SKM-1 treated with dmso at 0.1 percent for 144 hours (cell line): ENCODE results near the gene PERCC1.

Source experiments
- DNase-seq: peaks from one replicate; lab custom pipeline; 2025; ENCODE audit not compliant: unreplicated experiment; lab: John Stamatoyannopoulos, UW

Gene PERCC1

DNA sequence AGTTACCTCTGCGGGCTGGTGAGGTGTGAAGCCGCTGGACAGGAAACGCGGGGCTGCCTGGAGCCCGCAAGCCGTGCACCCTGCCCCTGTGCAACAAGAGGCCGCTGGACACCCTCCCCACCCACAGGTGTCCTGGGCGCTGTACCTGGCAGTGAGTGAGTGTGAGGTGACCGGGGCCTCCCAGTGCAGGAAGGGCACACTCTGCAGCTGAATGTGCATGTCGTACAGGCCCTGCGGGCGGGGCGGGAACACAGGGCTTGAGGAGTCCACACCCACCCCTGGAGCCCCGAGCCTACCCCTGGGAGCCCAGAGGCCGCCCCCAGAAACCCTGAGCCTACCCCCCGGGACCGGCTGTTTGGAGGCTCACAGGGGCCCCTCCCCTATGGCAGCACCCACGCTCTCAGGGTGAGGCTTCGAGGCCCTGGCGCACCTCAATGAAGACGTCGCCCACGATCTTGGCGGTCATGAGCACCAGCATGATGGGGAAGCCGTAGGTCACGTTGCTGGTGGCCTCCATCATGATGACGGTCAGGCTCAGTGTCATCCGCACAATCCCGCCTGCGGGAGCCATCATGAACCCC lies 17.7 kb downstream of the PERCC1 start:
- no peak for DNase-seq

DNA sequence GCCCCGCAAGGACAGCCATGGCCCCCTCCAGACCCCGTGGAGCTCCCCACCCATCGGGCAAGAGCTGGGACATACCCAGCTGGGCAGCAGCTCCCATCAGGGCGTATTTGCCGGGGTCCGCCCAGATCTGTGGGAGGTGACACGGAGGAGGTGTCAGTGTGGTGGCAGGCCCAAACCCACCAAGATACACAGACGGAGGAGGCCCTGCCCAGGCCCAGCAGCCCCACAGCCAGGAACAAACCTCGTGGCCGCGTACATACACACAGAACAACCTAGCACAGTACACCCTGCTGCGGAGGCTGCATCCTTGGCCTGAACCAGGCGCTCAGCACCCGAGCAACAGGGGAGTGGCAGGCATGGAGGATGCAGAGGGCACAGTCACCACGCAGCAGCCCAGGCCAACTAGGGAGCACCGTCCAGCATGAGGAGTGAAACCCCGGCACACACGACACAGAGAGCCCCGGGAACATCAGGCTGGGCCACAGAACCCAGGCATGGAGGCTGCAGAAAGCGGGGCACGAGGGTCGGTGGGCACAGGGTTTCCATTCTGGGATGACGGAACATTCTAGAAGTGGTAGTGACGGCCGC lies 18.4 kb downstream of the PERCC1 start:
- no peak for DNase-seq

DNA sequence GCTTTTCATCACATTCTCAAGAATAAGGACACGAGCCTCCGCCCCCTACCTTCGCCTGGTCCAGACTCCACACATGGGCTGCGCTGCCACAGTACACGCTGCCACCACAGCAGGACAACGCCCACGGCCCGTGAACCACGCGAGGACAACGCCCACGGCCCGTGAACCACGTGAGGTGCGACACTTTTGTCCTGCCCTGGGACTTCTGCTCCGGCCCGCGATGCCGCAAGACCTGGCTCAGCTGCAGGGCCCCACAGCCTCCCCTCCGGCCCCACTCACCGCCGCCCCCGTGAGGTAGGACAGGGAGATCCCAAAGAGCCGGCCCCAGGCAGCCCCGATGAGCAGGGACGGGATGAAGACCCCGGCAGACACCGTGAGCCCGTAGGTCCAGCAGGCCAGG lies 19.3 kb downstream of the PERCC1 start:
- no peak for DNase-seq

DNA sequence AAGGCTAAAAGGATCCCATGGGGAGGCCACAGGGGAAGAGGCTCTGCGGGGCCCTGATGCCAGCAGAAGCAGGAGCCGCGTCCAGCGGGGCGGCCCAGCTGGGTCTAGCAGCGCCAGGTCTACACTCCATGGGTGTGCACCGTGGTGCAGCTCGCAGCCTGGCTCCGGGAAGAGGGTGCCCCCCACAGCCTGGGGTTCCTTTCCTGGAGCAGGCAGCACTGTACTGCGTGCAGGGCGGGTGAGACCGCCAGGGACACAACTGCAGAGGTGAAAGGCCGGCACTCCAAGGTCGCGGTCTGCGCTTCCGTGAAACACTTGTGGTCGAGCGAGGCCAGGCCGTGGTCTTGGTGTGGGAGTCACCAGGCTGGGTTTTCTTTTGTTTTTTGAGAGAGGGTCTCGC lies 20.0 kb downstream of the PERCC1 start:
- DNase-seq = no peak

DNA sequence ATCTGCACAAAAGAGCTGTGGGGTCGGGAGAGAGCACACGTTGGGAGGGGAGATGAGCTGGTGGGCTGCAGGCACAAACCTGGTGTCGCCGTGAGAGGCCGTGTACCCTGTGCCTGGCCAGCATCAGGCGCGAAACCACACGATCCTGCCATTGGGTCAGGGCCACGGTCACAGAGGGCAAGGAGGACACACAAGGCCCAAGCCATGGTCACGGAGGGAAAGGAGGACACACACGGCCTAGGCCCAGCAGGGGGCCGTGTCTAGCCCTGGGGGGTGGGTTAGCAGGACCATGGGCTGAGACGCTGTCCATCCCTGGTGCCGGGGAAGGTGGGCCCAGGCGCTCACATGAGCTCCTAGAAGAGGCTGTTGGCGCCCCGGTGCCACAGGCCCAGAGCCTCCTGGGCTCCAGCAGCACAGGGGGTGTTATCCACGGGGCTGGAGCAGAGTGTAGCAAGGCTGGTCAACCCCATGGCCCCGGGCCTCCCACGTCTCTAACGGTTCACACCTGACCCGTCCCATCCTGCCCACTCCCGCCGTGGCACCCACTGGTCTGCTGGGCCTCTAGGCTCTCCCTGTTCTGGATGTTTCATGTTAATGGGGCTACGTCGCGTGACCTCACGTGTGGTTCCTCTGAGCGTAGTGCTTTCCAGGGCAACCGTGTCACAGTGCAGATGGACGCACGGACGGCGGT lies 21.0 kb downstream of the PERCC1 start:
- no peak for DNase-seq

DNA sequence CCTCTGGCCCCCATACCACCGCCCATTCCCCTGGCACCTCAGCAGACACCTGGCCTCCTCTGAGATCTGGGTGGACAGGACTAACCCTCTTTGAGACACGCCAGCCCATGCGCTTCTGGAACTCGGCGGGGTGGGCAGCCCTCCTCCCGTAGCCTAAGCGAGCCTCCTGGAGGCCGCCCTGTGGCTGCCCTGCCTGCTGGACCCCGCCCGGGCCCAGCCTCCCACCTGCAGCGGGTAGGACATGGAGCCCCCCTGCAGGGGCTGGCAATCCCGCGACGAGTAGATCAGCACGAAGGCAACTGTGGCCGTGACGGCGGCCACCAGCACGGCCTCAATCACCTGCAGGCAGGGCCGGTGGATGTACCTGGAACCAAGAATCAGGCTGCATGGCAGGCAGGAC lies 21.7 kb downstream of the PERCC1 start:
- no peak for DNase-seq

DNA sequence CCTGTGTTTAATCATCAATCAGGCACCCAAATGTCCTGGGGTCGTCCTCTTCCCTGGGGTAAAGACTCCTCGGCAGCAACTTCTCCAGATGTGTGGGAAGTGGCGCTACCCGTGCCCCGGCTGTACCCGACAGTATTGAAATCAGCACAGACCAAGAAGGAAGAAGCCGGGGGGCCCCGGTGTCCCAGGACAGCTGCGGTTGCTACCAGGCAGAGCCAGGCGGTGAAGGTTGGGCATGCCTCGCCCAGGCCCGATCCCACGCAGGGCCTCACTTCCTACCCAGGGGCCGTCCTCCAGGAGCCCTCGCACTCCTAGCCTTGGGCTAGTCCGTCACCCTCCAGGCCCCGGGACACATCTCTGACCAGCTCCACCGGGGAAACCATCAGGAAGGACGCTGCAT lies 22.4 kb downstream of the PERCC1 start:
- DNase-seq = no peak

DNA sequence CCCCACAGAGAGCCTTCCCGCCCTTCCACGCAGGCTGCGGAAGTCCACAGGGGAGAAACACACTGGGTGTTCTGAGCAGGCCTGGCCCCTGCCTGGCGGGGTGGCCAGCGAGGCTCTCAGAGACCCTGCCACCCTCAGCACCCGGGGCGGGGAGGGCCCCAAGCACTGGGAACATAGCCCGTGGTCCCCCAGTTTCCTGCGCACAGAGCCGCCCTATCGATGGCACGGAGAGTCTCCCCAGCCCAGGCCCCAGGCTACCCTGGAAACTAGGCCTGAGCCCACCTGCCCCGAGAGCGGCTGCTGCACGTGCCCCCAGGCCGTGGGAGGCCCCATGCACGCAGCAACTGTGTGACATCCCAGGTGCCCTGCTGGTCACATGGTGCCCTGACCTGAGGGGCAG lies 23.7 kb downstream of the PERCC1 start:
- no peak for DNase-seq

DNA sequence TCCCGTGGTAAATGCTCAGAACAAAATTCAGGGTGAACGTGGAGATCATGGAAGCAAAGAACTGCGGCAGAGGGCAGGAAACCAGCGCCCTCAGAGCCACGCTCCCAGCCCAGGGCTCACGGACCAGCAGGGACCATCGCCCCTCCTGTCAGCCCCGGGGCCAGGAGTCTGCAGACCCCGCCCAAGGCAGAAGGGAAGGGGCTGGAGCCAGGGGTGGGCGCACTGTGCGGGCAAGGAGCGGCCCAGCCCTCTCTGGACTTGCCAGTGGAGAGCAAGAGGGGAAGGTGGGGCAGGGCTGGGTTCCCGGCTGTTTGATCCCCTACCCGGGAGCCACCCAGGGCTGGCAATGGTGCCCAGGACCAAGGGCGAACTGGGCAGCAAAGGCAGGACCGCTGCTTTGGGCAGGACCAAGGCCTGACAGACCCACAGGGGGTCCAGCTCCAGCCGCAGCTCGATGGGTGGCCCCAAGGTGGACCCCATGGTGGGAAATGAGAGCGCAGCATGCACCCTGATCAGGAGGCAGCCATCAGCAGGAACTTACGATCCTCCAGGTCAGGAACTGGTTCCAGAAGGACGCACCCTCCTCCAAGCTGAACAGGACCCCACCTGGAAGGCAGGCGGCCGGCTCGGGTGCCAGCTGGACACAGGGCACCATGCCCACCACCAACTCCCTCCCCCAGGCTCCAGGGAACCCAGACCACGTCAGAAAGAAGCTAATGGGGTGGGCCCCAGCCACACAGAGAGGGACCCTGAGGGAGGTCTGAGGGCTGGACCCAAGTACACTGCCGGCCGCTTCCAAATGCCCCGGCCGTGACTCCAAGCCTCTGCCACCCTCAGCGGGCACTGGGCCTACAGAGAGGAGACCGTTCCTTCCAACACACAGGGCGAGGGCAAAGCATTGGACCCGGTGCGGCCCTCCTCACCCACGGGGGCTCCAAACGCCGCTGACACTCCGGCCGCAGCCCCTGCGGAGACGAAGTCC lies 24.6 kb downstream of the PERCC1 start:
- DNase-seq = no peak

DNA sequence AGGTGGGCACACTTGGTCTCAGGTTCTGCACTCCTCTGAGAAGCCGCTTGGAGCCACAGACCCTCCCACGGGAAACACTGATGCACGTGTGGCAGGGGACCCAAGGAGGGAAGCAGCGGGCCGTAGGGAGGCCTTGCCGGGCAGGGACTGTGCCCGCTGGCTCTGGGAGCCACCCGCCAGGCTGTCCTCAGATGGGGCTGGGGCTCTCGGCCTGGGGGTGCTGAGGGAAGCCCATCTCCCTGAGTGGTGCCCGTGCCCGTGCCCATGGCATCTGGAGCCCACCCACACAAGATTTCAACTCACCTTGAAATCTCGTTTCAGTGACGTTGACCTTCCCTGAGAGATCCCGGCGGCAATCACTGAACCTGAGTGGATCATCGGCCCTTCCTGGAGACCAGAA lies 26.1 kb downstream of the PERCC1 start:
- no peak for DNase-seq

DNA sequence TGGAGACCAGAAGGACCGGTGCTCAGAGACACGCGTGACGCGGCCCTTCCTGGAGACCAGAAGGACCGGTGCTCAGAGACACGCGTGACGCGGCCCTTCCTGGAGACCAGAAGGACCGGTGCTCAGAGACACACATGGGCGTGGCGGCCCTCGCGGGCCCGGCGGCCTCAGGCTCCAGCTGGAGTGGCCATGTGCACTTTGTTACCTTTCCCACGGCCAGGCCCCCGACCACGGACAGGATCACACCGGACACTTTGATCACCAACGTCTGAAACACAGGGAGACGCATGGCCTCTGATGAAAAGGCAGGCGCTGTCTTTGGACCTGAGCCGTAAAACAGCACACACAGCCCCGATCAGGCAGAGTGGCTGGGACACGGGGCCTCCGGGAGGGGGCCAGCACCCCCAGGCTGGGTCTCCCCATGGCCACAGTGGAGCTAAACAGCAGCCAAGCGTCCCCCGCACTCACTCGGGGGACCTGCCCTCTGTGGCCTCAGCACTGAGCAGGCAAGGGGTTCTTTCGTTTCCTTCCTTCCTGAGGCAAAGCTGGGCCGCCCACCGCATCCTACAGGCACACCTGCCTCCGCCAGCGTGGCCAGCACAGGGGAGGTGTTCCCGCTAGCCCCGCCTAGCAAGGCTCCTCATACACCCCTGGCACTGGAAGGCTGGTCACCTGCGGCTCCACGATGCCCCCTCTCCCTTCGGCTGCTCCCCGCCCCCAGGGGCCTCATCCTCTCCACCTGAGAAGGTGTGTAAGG lies 26.8 kb downstream of the PERCC1 start:
- DNase-seq = no peak

DNA sequence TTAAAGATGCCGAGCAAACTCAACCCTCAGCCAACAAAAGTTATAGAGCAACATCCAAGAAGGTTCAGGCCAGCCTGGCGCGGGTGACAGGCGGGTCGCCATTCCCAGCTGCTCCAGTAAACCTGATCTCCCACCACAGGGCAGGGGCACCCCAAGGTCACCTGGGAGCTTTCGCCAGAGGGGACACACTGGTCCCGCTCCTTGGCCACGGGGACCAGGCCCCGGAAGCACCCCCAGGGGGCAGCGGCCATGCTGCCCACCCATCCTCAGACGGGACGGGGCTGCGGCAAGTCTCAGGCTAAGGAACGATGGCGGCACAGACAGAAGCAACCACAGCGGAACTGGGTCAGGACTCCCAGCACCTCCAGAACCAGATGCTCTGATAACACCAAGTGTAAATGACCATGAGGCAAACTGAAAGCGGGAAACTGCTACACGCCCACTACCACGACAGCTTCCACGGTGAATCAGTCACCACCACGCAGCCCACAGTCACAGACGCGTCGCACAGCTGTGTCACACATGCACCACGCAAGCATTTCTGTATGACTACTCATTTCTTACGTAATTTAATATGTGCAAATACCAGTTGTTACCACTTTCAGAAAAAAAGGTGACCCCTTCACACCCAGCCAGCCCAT lies 27.6 kb downstream of the PERCC1 start:
- no peak for DNase-seq

DNA sequence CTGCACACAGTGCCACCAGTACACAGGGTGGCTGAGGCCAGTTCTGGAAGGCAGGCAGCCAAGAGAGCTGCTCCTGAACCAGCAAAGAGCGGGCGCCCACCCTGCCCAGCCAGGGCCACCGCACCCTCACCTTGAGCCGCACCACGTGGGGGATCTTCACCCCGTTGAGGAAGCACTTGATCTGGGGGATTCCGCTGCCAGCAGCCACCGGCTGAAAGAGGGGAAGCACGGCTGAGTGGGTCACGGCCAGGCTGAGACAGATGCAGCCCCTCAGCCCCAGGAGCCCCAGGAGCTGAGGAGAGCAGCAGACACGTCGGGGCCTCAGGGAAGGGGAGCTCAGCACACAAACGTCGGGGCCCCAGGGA lies 28.1 kb downstream of the PERCC1 start:
- DNase-seq = no peak

DNA sequence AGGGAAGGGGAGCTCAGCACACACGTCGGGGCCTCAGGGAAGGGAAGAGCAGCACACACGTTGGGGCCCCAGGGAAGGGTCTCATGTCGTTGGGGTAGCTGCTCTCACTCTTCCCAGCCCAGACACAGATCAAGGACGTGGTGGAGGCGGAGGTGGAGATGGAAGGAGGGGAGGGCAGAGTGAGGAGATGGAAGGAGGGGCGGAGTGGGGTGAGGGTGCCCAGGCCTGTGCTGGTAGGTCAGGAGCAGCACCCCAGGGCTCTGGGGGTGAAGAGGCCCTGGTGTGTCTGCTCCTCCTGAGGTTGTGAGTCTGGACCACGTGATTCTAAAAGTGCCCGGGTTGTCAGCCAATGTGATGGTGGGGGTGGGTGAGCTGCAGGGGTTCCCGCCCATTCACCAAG lies 29.1 kb downstream of the PERCC1 start:
- DNase-seq = no peak

DNA sequence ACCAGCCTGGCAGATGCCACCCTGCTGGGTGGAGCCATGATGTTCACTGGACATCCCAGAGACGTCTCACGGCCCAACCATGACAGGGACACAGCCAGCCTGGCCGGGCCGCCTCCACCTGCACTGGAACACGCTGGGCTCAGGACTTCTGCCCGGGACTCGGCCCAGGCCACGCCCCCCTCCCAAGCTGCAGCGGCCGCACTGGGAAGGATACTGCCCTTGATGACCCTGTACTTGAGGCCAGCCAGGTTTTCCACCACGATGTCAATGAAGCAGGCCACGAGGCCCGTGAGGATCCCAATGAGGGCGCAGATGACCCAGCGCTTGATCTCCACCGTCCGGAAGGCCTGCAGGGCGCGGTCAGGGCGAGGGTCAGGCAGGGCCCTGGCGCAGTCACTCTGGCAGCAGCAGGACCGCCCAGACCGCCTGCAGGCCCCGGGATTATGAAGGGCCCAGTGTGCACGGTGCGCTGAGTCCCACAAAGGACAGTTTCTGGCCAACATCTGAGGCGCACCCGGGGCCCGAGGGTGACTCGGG lies 29.8 kb downstream of the PERCC1 start:
- DNase-seq = no peak

DNA sequence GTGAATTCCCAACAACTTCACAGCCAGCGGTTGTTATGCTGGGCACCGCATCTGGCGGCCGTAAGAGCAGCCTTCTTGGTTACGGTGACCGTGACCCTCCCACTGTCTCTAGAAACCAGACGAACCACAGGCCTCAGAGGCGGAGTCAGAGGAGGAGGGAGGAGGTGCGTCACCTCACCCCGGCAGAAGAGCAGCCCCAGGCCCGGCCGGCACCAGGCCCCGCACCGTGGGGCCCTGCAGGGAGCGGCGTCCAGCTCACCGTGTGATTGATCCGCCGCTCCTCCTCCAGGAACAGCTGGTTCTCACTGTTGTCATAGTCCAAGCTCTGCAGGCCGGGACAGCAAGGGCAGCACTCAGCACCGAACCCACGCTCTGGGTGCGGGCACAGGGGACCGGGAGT lies 30.3 kb downstream of the PERCC1 start:
- DNase-seq = no peak

DNA sequence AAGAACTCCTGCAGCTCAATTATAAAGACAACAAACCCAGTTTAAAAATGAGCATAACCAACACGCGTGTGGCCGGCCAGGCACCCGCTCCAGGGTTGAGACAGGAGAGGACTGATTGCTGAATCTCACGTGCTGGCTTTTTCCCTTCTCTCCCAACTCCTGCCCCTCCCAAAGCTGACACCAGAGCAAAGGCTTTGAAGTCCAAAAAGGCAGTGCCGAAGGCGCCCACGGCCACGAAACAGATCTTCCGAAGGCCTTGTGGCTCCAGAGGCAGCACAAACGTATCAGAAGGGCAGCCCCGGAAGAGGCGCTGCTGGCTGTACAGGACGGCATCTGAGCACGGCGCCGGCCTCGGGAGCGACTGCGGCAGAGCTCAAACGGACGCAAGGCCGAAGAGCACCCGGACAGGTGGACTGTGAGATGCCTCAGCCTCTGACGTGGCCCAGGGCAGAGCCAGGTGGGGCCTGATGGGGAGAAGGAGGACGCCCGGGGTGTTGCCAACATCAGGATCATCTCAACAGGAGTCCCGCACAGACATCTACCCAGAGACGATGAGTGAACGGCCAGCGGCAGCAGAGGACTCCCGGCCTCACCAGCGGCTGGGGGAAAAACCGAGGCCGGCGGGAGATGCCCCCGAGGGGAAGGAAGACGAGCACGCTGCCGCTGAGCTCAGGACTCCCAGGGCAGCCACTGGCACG lies 33.5 kb downstream of the PERCC1 start:
- DNase-seq = no peak

DNA sequence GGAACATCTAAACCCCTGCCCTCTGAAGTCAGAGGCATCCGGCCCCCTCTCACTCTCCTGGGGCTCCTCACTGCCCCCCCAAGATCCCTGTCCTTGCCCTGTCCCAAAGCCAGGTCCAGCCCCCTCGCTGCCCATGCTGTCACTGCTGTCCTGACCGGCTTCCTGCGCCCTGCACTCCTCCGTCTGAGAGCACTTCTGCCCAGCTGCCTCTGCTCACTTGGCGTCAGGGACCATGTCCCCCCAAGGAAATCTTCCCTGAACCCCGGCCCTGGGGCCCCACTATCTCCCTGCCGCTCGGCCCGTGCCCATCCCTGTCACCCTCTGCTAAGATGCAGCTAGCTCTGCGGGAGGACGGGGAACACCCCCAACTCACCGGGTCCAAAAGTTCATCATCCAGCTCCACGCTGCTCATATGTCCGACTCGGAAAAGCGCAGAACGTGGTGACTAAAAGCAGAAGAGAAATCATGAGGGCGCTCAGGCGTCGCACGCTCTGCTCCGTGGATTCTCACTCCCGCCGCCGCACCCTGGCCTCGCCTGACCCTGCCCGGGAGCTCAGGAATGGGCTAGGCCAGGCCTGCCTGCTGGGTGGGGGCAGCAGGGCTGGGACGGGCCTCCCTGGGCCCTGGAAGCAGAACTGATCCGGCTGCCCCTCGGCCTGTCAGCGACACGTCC lies 34.2 kb downstream of the PERCC1 start:
- no peak for DNase-seq

DNA sequence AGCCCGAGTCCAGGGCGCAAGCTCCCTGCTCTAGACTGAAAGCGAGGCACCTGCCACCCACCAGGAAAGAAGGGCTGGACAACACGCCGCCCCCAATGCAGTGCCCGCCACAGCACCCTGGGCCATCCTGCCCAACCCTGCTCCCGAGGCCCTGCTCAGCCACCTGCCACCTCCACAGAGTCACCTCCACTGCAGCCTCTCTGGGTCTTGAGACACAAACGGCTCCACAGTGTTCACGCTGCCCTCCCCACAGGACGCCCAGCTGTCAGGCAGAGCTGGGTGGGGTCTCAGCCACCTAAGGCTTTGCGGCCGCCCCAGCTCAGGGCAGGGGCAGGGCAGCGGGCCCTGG lies 34.7 kb downstream of the PERCC1 start:
- no peak for DNase-seq
